Subcutaneous adipose tissue (tissue), 4 donors: ENCODE data around the gene CEMIP. TPM values are rescaled to one million over a fixed set of nuclear protein-coding genes. Genes with fewer than 3 reads are reported as not detected.

ENCODE experiments used
- total RNA-seq, 4 donors: library from RNA; depleted of rRNA; stranded (reverse); fragments of >200 nt; gene quantifications; one replicate each; pipeline ENCODE4 v1.1.0, GENCODE V29; 2016
- TF ChIP-seq, protein P1 (sequence below): fragments of 450-650 bp; IDR thresholded peaks from one replicate; pipeline ENCODE4 v1.5.1; 2016; ENCODE audit warnings: low read depth, mild to moderate bottlenecking, control low read depth, antibody characterized with exemption, moderate library complexity

The CEMIP gene
- total RNA-seq, 4 donors from 2014 or later: 0.17 TPM; not detected in 3

DNA sequence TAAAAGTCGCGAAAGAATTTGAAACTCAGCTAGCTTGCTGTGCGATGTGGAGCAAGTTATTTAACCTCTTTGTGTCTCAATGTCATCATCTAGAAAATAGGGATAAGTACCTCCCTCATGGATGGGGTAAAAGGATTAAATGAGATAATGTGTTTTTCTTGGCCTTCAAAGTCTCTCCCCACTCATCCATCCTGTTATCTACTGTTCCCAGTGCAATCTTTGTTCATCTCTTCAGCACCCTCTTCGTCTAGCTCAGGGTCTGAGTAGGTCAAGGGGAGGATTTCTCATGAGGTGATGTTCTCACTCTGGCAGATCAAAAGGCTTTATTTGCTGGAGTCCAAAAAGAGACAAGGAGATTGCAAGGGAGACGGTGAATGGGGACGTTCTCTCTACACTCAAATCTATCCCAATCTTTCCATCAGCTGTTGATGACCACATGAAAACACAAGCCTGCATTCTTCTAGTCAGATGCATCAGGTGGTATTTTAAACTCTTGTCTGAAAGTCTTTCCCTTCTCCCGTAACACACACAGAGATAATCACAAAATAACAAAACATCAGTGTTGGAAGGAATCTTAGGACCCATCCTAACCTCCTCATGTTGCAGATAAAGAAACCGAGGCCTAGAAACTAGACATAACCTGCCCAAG lies 209.1 kb downstream of the CEMIP start:
- TF ChIP-seq, protein P1, sequence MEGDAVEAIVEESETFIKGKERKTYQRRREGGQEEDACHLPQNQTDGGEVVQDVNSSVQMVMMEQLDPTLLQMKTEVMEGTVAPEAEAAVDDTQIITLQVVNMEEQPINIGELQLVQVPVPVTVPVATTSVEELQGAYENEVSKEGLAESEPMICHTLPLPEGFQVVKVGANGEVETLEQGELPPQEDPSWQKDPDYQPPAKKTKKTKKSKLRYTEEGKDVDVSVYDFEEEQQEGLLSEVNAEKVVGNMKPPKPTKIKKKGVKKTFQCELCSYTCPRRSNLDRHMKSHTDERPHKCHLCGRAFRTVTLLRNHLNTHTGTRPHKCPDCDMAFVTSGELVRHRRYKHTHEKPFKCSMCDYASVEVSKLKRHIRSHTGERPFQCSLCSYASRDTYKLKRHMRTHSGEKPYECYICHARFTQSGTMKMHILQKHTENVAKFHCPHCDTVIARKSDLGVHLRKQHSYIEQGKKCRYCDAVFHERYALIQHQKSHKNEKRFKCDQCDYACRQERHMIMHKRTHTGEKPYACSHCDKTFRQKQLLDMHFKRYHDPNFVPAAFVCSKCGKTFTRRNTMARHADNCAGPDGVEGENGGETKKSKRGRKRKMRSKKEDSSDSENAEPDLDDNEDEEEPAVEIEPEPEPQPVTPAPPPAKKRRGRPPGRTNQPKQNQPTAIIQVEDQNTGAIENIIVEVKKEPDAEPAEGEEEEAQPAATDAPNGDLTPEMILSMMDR: no peak

DNA sequence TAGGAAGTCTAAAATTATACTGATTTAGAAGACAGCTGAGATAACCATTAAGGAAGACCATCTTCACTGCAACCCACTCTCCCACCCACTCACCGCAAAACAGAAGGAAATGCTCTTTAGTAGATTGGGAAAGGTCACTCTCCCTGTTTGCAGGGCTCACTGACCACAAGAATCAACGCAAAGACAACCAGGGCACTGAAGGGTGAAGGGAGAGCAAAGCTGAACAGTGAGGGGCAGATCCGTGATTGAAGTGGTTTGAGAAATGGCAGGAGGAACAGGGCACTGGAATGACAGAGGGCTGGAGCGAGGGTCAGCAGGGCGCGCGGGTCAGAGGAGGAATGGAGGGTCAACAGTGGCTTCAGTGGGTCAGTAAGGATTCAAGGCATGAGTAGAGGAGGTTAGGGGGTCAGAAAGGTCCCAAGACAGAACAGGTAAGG lies 209.9 kb downstream of the CEMIP start:
- TF ChIP-seq, protein P1: no peak

DNA sequence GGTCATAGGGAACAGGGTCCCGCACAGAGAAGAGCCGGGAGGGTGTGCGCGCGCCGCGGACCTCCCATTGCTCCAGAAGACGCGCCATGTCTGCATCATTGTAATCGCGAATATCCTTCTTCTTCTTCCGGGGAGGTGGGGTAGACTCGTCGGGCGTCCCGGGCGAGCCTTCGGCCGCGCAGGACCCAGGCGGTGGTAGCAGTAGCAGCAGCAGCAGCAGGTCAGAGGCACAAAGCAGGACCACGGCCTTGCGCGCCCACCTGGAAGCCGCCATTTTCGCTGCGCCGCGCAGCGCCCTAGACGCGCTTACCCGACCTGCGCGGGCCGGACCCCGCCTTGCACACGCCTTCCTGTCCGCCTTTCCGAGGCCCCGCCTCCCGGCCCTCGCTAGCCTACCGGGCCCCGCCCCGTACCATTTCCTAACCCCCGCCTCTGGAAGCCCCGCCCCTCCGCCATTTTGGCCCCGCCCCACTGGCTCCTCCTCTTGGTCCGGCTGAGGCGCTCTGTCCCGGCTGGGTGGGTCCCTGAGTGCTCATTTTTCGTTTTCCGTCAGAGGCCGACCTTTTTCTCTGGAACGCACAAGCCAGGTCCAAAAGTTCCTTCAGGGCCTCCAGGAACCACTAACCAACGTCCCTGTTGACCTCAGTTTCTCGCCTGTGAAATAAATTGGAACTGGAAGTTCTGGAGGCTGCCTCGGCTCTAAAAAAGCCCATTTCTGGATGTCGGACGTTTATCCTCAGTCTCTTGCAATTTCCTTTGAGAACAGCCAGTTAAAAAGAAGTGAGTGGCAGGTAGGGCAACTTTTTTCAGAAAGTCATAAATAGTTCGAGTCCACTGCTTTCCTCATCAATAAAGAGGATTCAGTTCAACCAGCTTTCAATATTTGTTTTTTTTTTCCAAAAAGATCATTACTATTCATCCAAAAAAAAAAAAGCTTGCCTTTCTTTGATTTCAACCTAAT lies 210.6 kb downstream of the CEMIP start, which contains the start of gene MESD:
TSS of gene MESD (minus strand) at position 302 of the 961 bp plus-strand sequence. CDS start at position 274, 28 bp downstream.
- TF ChIP-seq, protein P1: no peak

DNA sequence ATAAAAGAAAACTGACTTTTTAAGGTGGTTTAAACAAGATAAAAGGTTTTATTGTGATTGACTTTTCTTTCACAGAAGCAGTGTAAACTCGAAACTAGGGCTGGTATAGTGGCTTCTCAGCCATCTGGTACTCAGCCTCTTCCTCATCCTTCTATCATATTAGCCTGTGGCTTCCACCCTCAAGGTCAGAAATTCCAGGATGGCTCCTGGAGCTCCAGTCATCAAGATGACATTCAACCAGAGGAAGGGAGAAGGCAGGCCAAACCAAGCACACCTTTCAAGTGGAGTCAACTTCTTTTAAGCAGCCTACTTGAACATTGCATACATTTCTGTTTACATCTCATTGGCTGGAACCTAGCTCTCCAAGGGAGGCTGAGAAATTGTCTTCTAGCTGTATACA lies 211.8 kb downstream of the CEMIP start:
- TF ChIP-seq, protein P1: no peak

DNA sequence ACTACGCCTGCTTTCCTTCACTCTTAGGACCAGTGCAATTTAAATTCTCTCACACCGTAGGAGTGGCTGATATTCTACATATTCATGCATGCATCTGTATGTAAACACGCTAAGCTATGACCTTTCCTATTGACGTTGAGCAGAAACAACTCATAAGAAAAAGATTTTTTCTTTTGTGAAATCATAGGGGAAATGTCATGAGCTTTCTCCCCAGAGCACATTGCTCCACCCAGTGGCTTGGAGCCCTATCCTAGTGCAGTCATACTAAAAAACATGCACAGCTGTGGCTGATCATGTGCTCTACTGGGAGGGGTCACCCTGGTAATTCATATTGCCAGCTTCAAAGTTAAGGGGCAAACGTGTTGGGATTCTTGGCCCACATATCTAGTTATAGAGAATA lies 212.3 kb downstream of the CEMIP start:
- TF ChIP-seq, protein P1: no peak

DNA sequence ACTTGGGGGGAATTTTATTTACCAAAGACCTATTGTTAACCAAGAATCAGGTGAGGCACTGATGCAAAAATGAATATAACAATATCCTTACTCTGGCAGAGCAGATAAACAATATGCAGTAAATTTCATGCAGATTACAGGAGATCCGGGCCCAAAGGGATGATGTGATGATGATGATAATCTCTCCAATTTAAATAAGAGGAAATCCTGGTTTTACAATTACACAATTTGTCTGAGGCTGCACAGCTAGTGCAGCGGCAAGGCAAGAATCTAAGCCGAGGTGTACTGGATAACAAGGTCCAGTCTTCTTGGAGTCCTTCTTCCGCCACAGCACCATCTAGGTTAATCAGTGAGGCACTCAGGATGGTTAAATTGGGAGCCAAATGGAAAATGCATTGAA lies 212.8 kb downstream of the CEMIP start:
- TF ChIP-seq, protein P1: no peak

DNA sequence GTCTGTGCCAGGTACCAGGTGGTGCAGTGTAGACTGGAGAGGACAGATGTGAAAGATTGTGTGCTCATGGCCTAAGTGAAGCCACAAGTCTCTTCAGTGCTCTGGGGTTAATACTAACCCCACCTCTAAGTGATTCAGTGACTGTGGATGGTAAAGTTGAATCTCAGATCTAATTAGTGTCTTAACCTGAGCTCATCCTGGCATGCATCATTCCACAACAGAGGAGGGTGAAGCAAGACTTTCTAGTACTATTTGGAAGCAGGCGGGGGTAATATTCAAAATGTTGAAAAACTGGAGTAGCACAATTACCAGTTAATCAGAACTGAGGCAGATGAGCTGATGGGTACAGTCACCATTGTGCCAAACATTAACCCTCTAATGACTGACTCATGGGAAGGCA lies 213.3 kb downstream of the CEMIP start:
- TF ChIP-seq, protein P1: no peak
